Measurements from ENCODE around the gene DAPK2.

The DAPK2 gene

GRCh38 chr15:63909819-63910437 is 136.4 kb downstream of the DAPK2 start:
- Histone ChIP-seq H3K56ac (ENCODE audit: low read length) (no peak overlapping the region), H2BK120ac (ENCODE audit: low read depth, low read length) (no peak overlapping the region), H2AK5ac (ENCODE audit: low read length) (no peak overlapping the region), H3K9ac (ENCODE audit: low read length) (no peak overlapping the region), H4K8ac (ENCODE audit: low read depth, low read length) (no peak overlapping the region), H3K27me3 (ENCODE audit: insufficient read depth, low read length, poor library complexity) (no peaks in the 10 kb centered on the region), H4K5ac (ENCODE audit: low read length) (no peak overlapping the region), H3K18ac (ENCODE audit: low read length) (no peak overlapping the region), H3K4me2 (ENCODE audit: low read length) (no peak overlapping the region), H3K23ac (ENCODE audit: low read length) (no peak overlapping the region), H3K4me1 (ENCODE audit: control insufficient read depth, low read depth, low read length) (peaks cover 2% of the 10 kb centered on the region), H3K4me3 (ENCODE audit: low read length) (no peak overlapping the region), H2BK15ac (replicated peaks; ENCODE audit: low read depth) (no peak overlapping the region), H3K4ac (ENCODE audit: low read depth, low read length) (no peak overlapping the region), H3K36me3 (ENCODE audit: control insufficient read depth, insufficient read depth, low read length) (no peaks in the 10 kb centered on the region), H3K79me1 (ENCODE audit: low read length) (no peaks in the 10 kb centered on the region), H3K79me2 (ENCODE audit: control insufficient read depth, insufficient read depth, low read length) (no peaks in the 10 kb centered on the region), H3K27ac (ENCODE audit: low read depth, low read length) (no peak overlapping the region), H2BK5ac (ENCODE audit: low read length) (no peak overlapping the region)
- no CpG with 5 or more reads among the region's 10 CpGs for WGBS (ENCODE audit: extremely low coverage, insufficient coverage, low lambda C conversion rate)
- DNase-seq = no peak

DNA sequence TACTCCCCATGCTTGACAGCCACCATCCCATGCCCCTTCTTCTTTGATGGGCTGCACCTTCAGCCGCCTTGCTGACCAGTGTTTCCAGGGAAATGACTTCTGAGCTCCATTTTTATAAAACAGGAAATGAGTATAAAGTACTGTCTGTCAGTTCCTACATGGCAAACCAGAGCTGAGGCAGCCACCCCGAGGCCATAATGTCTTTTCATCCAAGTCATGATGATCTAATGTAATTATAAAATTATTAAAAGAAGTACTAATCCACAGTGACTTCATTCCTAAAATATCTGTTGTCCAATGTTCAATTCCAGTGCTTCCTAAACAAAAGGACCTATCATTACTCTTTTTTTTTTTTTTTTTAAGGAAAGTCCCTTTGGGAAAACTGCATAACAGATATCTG is 137.3 kb downstream of the DAPK2 start:
- Histone ChIP-seq H3K23ac (ENCODE audit: low read length) (no peak overlapping the region), H3K18ac (ENCODE audit: low read length) (no peak overlapping the region), H3K27me3 (ENCODE audit: insufficient read depth, low read length, poor library complexity) (no peaks in the 10 kb centered on the region), H3K4me2 (ENCODE audit: low read length) (no peak overlapping the region), H4K8ac (ENCODE audit: low read depth, low read length) (no peak overlapping the region), H3K56ac (ENCODE audit: low read length) (no peak overlapping the region), H3K79me2 (ENCODE audit: control insufficient read depth, insufficient read depth, low read length) (no peaks in the 10 kb centered on the region), H3K4me1 (ENCODE audit: control insufficient read depth, low read depth, low read length) (peaks cover 2% of the 10 kb centered on the region), H3K36me3 (ENCODE audit: control insufficient read depth, insufficient read depth, low read length) (no peaks in the 10 kb centered on the region), H4K5ac (ENCODE audit: low read length) (no peak overlapping the region), H2BK15ac (replicated peaks; ENCODE audit: low read depth) (no peak overlapping the region), H2AK5ac (ENCODE audit: low read length) (no peak overlapping the region), H3K9ac (ENCODE audit: low read length) (no peak overlapping the region), H3K27ac (ENCODE audit: low read depth, low read length) (no peak overlapping the region), H2BK120ac (ENCODE audit: low read depth, low read length) (no peak overlapping the region), H3K79me1 (ENCODE audit: low read length) (no peaks in the 10 kb centered on the region), H3K4ac (ENCODE audit: low read depth, low read length) (no peak overlapping the region), H2BK5ac (ENCODE audit: low read length) (no peak overlapping the region), H3K4me3 (ENCODE audit: low read length) (no peak overlapping the region)
- DNase-seq = no peak
- no CpG with 5 or more reads among the region's 2 CpGs for WGBS (ENCODE audit: extremely low coverage, insufficient coverage, low lambda C conversion rate)

DNA sequence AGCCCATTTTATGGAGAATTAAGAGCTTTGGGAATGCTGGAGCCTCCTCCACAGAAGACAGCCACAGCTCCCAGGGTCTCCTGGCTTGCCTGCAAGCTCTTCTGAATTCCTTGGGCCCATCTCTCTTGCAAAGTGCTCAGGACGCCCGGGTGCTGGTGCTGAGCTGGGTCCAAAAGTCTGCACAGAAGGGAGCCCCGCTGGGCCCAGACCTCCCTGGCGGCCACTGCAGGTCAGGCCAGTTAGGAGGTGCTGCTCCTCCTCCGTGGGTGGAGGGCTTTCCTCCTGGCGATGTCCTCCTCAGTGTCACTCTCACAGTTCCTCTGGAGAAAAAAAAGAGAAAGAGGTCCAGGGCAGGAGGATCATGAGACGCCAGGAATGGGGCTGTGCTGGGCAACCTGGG is 138.0 kb downstream of the DAPK2 start:
- Histone ChIP-seq H3K4ac (ENCODE audit: low read depth, low read length) (no peak overlapping the region), H2BK5ac (ENCODE audit: low read length) (no peak overlapping the region)
- no CpG with 5 or more reads among the region's 7 CpGs for WGBS (ENCODE audit: extremely low coverage, insufficient coverage, low lambda C conversion rate)

DNA sequence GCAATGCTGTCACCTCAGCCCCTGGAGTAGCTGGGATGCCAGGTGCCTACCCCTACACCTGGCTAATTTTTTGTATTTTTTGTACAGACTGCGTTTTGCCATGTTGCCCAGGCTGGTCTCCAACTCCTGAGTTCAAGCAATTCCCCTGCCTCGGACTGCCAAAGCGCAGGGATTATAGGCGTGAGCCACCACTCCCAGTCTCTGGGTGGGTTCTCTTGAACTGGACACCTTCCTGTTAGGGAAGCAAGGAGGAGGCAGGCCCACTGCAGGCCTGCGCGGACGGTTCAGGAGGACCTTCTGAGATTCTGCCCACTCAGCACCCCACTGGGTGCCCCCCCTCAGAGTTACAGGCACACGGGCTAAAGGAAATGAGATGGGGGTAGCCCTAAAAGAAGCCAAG is 138.8 kb downstream of the DAPK2 start:
- Histone ChIP-seq H3K36me3 (ENCODE audit: control insufficient read depth, insufficient read depth, low read length) (no peaks in the 10 kb centered on the region), H3K4ac (ENCODE audit: low read depth, low read length) (no peak overlapping the region), H3K4me3 (ENCODE audit: low read length) (no peak overlapping the region), H3K23ac (ENCODE audit: low read length) (no peak overlapping the region), H3K79me2 (ENCODE audit: control insufficient read depth, insufficient read depth, low read length) (no peaks in the 10 kb centered on the region), H3K9ac (ENCODE audit: low read length) (no peak overlapping the region), H2BK15ac (replicated peaks; ENCODE audit: low read depth) (no peak overlapping the region), H3K79me1 (ENCODE audit: low read length) (no peaks in the 10 kb centered on the region), H3K56ac (ENCODE audit: low read length) (no peak overlapping the region), H3K4me2 (ENCODE audit: low read length) (no peak overlapping the region), H2BK120ac (ENCODE audit: low read depth, low read length) (no peak overlapping the region), H3K27ac (ENCODE audit: low read depth, low read length) (no peak overlapping the region), H3K4me1 (ENCODE audit: control insufficient read depth, low read depth, low read length) (peaks cover 2% of the 10 kb centered on the region), H4K8ac (ENCODE audit: low read depth, low read length) (no peak overlapping the region), H3K27me3 (ENCODE audit: insufficient read depth, low read length, poor library complexity) (no peaks in the 10 kb centered on the region), H2BK5ac (ENCODE audit: low read length) (no peak overlapping the region), H4K5ac (ENCODE audit: low read length) (no peak overlapping the region), H3K18ac (ENCODE audit: low read length) (no peak overlapping the region), H2AK5ac (ENCODE audit: low read length) (no peak overlapping the region)
- no peak for DNase-seq
- WGBS (ENCODE audit: extremely low coverage, insufficient coverage, low lambda C conversion rate) = no CpG with 5 or more reads among the region's 8 CpGs

More for the DNA sequence above, 138.0 kb downstream of the DAPK2 start:
- DNase-seq = no peak
- no peak overlapping the region for H4K5ac ChIP-seq (ENCODE audit: low read length)
- no peak overlapping the region for H3K9ac ChIP-seq (ENCODE audit: low read length)
- no peak overlapping the region for H3K4me3 ChIP-seq (ENCODE audit: low read length)
- H4K8ac ChIP-seq (ENCODE audit: low read depth, low read length) = no peak overlapping the region
- H3K23ac ChIP-seq (ENCODE audit: low read length) = no peak overlapping the region
- H3K79me2 ChIP-seq (ENCODE audit: control insufficient read depth, insufficient read depth, low read length) = no peaks in the 10 kb centered on the region
- H2AK5ac ChIP-seq (ENCODE audit: low read length) = no peak overlapping the region
- H3K4me1 ChIP-seq (ENCODE audit: control insufficient read depth, low read depth, low read length) = peaks cover 2% of the 10 kb centered on the region
- no peak overlapping the region for H2BK15ac ChIP-seq (replicated peaks; ENCODE audit: low read depth)
- H3K36me3 ChIP-seq (ENCODE audit: control insufficient read depth, insufficient read depth, low read length) = no peaks in the 10 kb centered on the region
- no peak overlapping the region for H3K27ac ChIP-seq (ENCODE audit: low read depth, low read length)
- no peaks in the 10 kb centered on the region for H3K27me3 ChIP-seq (ENCODE audit: insufficient read depth, low read length, poor library complexity)
- no peaks in the 10 kb centered on the region for H3K79me1 ChIP-seq (ENCODE audit: low read length)
- no peak overlapping the region for H2BK120ac ChIP-seq (ENCODE audit: low read depth, low read length)
- H3K18ac ChIP-seq (ENCODE audit: low read length) = no peak overlapping the region
- H3K56ac ChIP-seq (ENCODE audit: low read length) = no peak overlapping the region
- H3K4me2 ChIP-seq (ENCODE audit: low read length) = no peak overlapping the region

- no peak overlapping the region for H4K8ac ChIP-seq (ENCODE audit: low read depth, low read length)
- no peaks in the 10 kb centered on the region for H3K79me1 ChIP-seq (ENCODE audit: low read length)
- H3K36me3 ChIP-seq (ENCODE audit: control insufficient read depth, insufficient read depth, low read length) = no peaks in the 10 kb centered on the region
- no peak overlapping the region for H3K23ac ChIP-seq (ENCODE audit: low read length)
- no peak overlapping the region for H3K27ac ChIP-seq (ENCODE audit: low read depth, low read length)
- H2AK5ac ChIP-seq (ENCODE audit: low read length) = no peak overlapping the region
- H3K79me2 ChIP-seq (ENCODE audit: control insufficient read depth, insufficient read depth, low read length) = no peaks in the 10 kb centered on the region
- H3K9ac ChIP-seq (ENCODE audit: low read length) = no peak overlapping the region
- H3K27me3 ChIP-seq (ENCODE audit: insufficient read depth, low read length, poor library complexity) = no peaks in the 10 kb centered on the region
- no peak overlapping the region for H3K4me3 ChIP-seq (ENCODE audit: low read length)
- H3K18ac ChIP-seq (ENCODE audit: low read length) = no peak overlapping the region
- H2BK15ac ChIP-seq (replicated peaks; ENCODE audit: low read depth) = no peak overlapping the region
- no peak overlapping the region for H4K5ac ChIP-seq (ENCODE audit: low read length)
- no peak overlapping the region for H3K4me2 ChIP-seq (ENCODE audit: low read length)
- H2BK5ac ChIP-seq (ENCODE audit: low read length) = no peak overlapping the region
- H3K4ac ChIP-seq (ENCODE audit: low read depth, low read length) = no peak overlapping the region
- peaks cover 2% of the 10 kb centered on the region for H3K4me1 ChIP-seq (ENCODE audit: control insufficient read depth, low read depth, low read length)
- H3K56ac ChIP-seq (ENCODE audit: low read length) = no peak overlapping the region
- DNase-seq = no peak
- no peak overlapping the region for H2BK120ac ChIP-seq (ENCODE audit: low read depth, low read length)
- no CpG with 5 or more reads among the region's 4 CpGs for WGBS (ENCODE audit: extremely low coverage, insufficient coverage, low lambda C conversion rate)
Measured at GRCh38 chr15:63906266-63906584, 140.1 kb downstream of the DAPK2 start.

- H3K27ac ChIP-seq (ENCODE audit: low read depth, low read length) = no peak overlapping the region
Measured at GRCh38 chr15:63905558-63906265, 140.6 kb downstream of the DAPK2 start.

More at GRCh38 chr15:63905558-63906265, 140.6 kb downstream of the DAPK2 start:
- Histone ChIP-seq H4K8ac (ENCODE audit: low read depth, low read length) (no peak overlapping the region), H3K79me1 (ENCODE audit: low read length) (no peaks in the 10 kb centered on the region), H2AK5ac (ENCODE audit: low read length) (no peak overlapping the region), H3K27me3 (ENCODE audit: insufficient read depth, low read length, poor library complexity) (no peaks in the 10 kb centered on the region), H3K4me3 (ENCODE audit: low read length) (no peak overlapping the region), H2BK15ac (replicated peaks; ENCODE audit: low read depth) (no peak overlapping the region), H3K4me1 (ENCODE audit: control insufficient read depth, low read depth, low read length) (peaks cover 2% of the 10 kb centered on the region), H3K36me3 (ENCODE audit: control insufficient read depth, insufficient read depth, low read length) (no peaks in the 10 kb centered on the region), H4K5ac (ENCODE audit: low read length) (no peak overlapping the region), H3K9ac (ENCODE audit: low read length) (no peak overlapping the region), H3K79me2 (ENCODE audit: control insufficient read depth, insufficient read depth, low read length) (no peaks in the 10 kb centered on the region), H2BK120ac (ENCODE audit: low read depth, low read length) (no peak overlapping the region), H3K23ac (ENCODE audit: low read length) (no peak overlapping the region), H3K18ac (ENCODE audit: low read length) (no peak overlapping the region), H3K56ac (ENCODE audit: low read length) (no peak overlapping the region), H2BK5ac (ENCODE audit: low read length) (no peak overlapping the region), H3K4ac (ENCODE audit: low read depth, low read length) (no peak overlapping the region), H3K4me2 (ENCODE audit: low read length) (no peak overlapping the region)
- no CpG with 5 or more reads among the region's 8 CpGs for WGBS (ENCODE audit: extremely low coverage, insufficient coverage, low lambda C conversion rate)
- DNase-seq = no peak
